HG02840 (cell line): ENCODE data around the gene ZCCHC13.
"Not testable (repeated sequence)": the region's sequence is repeated elsewhere in the genome, so short reads cannot be mapped to it uniquely, and the experiment has no call there.

Experiments used
- ATAC-seq: cut with Tn5 transposase; IDR thresholded peaks from one replicate; pipeline ENCODE4 v1.9.1; 2021; ENCODE audit warnings: mild to moderate bottlenecking, moderate library complexity, moderate number of reproducible peaks; ENCODE audit not compliant: unreplicated experiment, low FRiP score

Gene ZCCHC13

GRCh38 chrX:74304016-74304415, at the start of gene ZCCHC13:
ZCCHC13 (plus strand) TSS chrX:74304180; CDS start chrX:74304267, 87 bp downstream.
- ATAC-seq, result no peak

- ATAC-seq, result not testable (repeated sequence)
These were observed 45.9 kb upstream of the ZCCHC13 start for GRCh38 chrX:74258111-74258510.

- no peak for ATAC-seq
These were observed 44.0 kb upstream of the ZCCHC13 start for GRCh38 chrX:74259885-74260491.

GRCh38 chrX:74262452-74263209, 41.3 kb upstream of the ZCCHC13 start:
- ATAC-seq, result no peak

GRCh38 chrX:74270393-74270792, 33.6 kb upstream of the ZCCHC13 start:
- no peak for ATAC-seq

- no peak for ATAC-seq
These were observed 31.8 kb upstream of the ZCCHC13 start for GRCh38 chrX:74272230-74272629.

- no peak for ATAC-seq
These were observed 29.5 kb upstream of the ZCCHC13 start for GRCh38 chrX:74274516-74274915.

- no peak for ATAC-seq
These were observed 26.7 kb upstream of the ZCCHC13 start for GRCh38 chrX:74277320-74277719.

- ATAC-seq, result no peak
These were observed 26.1 kb upstream of the ZCCHC13 start for GRCh38 chrX:74277846-74278245.

- no peak for ATAC-seq
These were observed 23.2 kb upstream of the ZCCHC13 start for GRCh38 chrX:74280759-74281158.

GRCh38 chrX:74284391-74284952, 19.5 kb upstream of the ZCCHC13 start:
- ATAC-seq, result no peak

- ATAC-seq, result no peak
These were observed 16.8 kb upstream of the ZCCHC13 start for GRCh38 chrX:74286950-74287740.

- ATAC-seq, result no peak
These were observed 12.4 kb upstream of the ZCCHC13 start for GRCh38 chrX:74291577-74291963.

- ATAC-seq, result peak; percentile 84
These were observed 11.8 kb upstream of the ZCCHC13 start for GRCh38 chrX:74291964-74292807.

- no peak for ATAC-seq
These were observed 11.2 kb upstream of the ZCCHC13 start for GRCh38 chrX:74292808-74293123.

GRCh38 chrX:74293343-74293946, 10.5 kb upstream of the ZCCHC13 start:
- ATAC-seq, result no peak

GRCh38 chrX:74295101-74295500, 8.9 kb upstream of the ZCCHC13 start:
- ATAC-seq, result no peak

- no peak for ATAC-seq
These were observed 6.2 kb upstream of the ZCCHC13 start for GRCh38 chrX:74297766-74298165.

GRCh38 chrX:74300869-74301268, 3.1 kb upstream of the ZCCHC13 start:
- no peak for ATAC-seq

GRCh38 chrX:74318672-74319071, 14.7 kb downstream of the ZCCHC13 start:
- no peak for ATAC-seq
